ENCODE measurements around the gene ACTL7A. TPM values are rescaled to one million over a fixed set of nuclear protein-coding genes. Genes with fewer than 3 reads are reported as not detected.
"Not testable (repeated sequence)": the region's sequence is repeated elsewhere in the genome, so short reads cannot be mapped to it uniquely, and the experiment has no call there.

ACTL7A gene
- total RNA-seq, 1 experiment from 2014 or later, result not detected

DNA sequence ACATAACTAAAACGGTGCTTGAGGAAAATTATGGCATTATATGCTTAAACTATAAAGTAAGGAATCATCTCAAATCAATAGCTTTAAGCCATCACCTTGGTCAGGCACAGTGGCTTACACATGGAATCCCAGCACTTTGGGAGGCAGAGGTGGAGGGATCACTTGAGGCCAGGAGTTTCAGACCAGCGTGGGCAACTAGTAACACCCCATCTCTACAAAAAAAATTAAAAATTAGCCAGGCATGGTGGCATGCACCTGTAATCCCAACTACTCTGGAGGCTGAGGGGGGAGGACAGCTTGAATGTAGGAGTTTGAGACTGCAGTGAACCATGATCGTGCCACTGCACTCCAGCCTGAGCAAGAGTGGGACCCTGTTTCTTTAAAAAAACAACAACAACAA, 22.6 kb downstream of the ACTL7A start:
- no TSS peak for BruUV-seq (replicated peaks)
- H3K27ac Mint-ChIP-seq (ENCODE audit: unreplicated experiment), result no peak overlapping the region
- H3K36me3 Mint-ChIP-seq (ENCODE audit: insufficient read depth, unreplicated experiment), result peaks cover 2% of the 10 kb centered on the region
- CTCF ChIA-PET, result no interaction called here
- DNase-seq, result no peak
- H3K27me3 Mint-ChIP-seq (ENCODE audit: unreplicated experiment), result no peaks in the 10 kb centered on the region
- H3K4me1 Mint-ChIP-seq (ENCODE audit: low read depth, unreplicated experiment), result peaks cover 14% of the 10 kb centered on the region
- H3K4me3 Mint-ChIP-seq (ENCODE audit: low read depth, unreplicated experiment), result no peak overlapping the region
- H3K9me3 Mint-ChIP-seq (ENCODE audit: low read depth, unreplicated experiment), result no peaks in the 10 kb centered on the region
- intact Hi-C loops (cut with micrococcal nuclease; ENCODE audit: unreplicated experiment), result no loop called here
- TF ChIP-seq, protein P1, sequence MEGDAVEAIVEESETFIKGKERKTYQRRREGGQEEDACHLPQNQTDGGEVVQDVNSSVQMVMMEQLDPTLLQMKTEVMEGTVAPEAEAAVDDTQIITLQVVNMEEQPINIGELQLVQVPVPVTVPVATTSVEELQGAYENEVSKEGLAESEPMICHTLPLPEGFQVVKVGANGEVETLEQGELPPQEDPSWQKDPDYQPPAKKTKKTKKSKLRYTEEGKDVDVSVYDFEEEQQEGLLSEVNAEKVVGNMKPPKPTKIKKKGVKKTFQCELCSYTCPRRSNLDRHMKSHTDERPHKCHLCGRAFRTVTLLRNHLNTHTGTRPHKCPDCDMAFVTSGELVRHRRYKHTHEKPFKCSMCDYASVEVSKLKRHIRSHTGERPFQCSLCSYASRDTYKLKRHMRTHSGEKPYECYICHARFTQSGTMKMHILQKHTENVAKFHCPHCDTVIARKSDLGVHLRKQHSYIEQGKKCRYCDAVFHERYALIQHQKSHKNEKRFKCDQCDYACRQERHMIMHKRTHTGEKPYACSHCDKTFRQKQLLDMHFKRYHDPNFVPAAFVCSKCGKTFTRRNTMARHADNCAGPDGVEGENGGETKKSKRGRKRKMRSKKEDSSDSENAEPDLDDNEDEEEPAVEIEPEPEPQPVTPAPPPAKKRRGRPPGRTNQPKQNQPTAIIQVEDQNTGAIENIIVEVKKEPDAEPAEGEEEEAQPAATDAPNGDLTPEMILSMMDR (IDR thresholded peaks at IDR 0.05; ENCODE audit: unreplicated experiment), result no peak

DNA sequence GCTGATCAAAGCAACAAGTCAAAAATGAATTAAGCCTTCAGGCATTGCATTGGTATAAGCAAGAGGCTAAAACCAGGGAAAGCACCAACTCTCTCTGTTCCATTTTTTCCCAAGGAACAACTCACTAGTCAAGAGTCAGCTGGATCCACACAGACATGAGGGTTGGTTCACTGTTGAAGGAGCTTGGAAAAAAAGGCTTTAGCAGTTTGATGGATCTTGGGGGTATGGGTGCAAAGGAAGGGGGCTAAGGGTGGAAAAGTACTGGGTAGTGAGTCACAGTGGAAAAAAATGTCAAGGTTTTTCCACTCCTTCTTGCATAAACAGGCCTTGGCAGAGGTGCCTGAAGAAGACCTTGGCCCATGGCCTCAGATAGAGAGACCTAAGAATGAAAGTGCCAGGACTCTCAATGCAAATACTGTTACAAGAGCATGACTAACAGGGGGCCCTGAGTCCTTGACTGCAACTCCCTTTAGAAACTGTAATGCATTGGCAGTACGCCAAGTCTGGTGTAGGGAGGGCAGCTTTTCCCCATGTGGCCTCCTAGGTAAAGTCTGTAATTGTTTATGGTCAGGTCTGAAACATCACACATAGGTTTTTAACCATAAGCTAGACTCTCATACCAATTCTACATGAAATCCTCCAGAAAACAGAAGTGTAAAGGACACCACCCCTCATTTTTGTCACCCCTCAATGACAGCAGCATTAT, 23.7 kb downstream of the ACTL7A start:
- intact Hi-C loops (cut with micrococcal nuclease; ENCODE audit: unreplicated experiment), result no loop called here
- no peak overlapping the region for H3K27ac Mint-ChIP-seq (ENCODE audit: unreplicated experiment)
- no peak overlapping the region for H3K4me3 Mint-ChIP-seq (ENCODE audit: low read depth, unreplicated experiment)
- H3K27me3 Mint-ChIP-seq (ENCODE audit: unreplicated experiment), result no peaks in the 10 kb centered on the region
- TF ChIP-seq, protein P1 (IDR thresholded peaks at IDR 0.05; ENCODE audit: unreplicated experiment), result no peak
- CTCF ChIA-PET, result no interaction called here
- BruUV-seq (replicated peaks), result no TSS peak
- no peaks in the 10 kb centered on the region for H3K36me3 Mint-ChIP-seq (ENCODE audit: insufficient read depth, unreplicated experiment)
- H3K9me3 Mint-ChIP-seq (ENCODE audit: low read depth, unreplicated experiment), result no peaks in the 10 kb centered on the region
- H3K4me1 Mint-ChIP-seq (ENCODE audit: low read depth, unreplicated experiment), result peaks cover 14% of the 10 kb centered on the region
- peak; percentile 35 for DNase-seq

DNA sequence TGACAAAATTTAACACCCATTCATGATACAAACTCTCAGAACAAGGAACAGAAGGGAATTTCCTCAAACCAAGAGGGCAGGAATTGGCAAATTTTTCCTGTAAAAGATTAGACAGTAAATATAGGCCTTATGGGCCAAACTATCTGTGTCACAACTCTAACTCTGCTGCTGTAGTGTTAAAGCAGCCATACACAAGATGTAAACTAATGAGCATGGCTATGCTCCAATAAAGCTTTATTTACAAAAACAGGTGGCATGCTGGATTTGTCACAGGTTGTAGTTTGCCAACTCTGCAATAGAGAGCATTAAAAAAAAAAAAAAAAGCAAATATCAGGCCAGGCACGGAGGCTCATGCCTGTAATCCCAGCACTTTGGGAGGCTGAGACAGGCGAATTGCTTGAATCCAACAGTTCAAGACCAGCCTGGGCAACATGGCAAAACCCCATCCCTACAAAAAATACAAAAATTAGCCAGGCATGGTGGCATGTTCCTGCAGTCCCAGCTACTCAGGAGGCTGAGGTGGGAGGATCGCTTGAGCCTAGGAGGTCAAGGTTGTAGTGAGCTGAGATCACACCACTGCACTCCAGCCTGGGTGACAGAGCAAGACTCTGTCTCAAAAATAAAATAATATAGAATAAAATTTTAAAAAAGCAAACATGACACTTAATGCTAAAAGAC, 24.7 kb downstream of the ACTL7A start:
- not testable (repeated sequence) for BruUV-seq (replicated peaks)

DNA sequence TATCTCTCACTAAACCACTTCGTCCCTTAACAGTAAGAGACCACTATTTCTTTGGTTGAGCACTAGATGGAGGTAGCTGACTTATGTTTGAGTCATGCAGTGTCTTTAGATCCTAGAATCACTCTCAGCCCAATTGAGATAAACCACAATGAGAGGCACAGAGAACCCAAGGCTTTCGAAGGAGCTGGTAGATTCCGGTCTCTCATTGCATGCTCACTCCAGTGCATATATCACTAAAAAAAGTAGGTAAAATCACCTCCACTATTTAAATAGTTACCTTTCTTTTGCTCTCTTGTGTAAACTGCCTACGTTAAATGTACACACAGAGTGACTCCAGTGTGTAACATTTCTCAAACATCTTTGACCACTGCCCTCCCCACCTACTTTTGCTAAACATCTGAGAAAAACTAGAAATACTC, 27.6 kb downstream of the ACTL7A start:
- peaks cover 14% of the 10 kb centered on the region for H3K4me1 Mint-ChIP-seq (ENCODE audit: low read depth, unreplicated experiment)
- H3K36me3 Mint-ChIP-seq (ENCODE audit: insufficient read depth, unreplicated experiment), result no peaks in the 10 kb centered on the region
- H3K9me3 Mint-ChIP-seq (ENCODE audit: low read depth, unreplicated experiment), result no peaks in the 10 kb centered on the region
- H3K4me3 Mint-ChIP-seq (ENCODE audit: low read depth, unreplicated experiment), result no peak overlapping the region
- TF ChIP-seq, protein P1 (IDR thresholded peaks at IDR 0.05; ENCODE audit: unreplicated experiment), result no peak
- intact Hi-C loops (cut with micrococcal nuclease; ENCODE audit: unreplicated experiment), result no loop called here
- no peaks in the 10 kb centered on the region for H3K27me3 Mint-ChIP-seq (ENCODE audit: unreplicated experiment)
- no TSS peak for BruUV-seq (replicated peaks)
- DNase-seq, result no peak
- H3K27ac Mint-ChIP-seq (ENCODE audit: unreplicated experiment), result no peak overlapping the region
- CTCF ChIA-PET, result no interaction called here

More for the DNA sequence above, 24.7 kb downstream of the ACTL7A start:
- H3K27me3 Mint-ChIP-seq (ENCODE audit: unreplicated experiment); H3K36me3 Mint-ChIP-seq (ENCODE audit: insufficient read depth, unreplicated experiment); H3K4me3 Mint-ChIP-seq (ENCODE audit: low read depth, unreplicated experiment); intact Hi-C loops (cut with micrococcal nuclease; ENCODE audit: unreplicated experiment); H3K27ac Mint-ChIP-seq (ENCODE audit: unreplicated experiment); DNase-seq; H3K9me3 Mint-ChIP-seq (ENCODE audit: low read depth, unreplicated experiment): not testable (repeated sequence)
- peaks cover 14% of the 10 kb centered on the region for H3K4me1 Mint-ChIP-seq (ENCODE audit: low read depth, unreplicated experiment)
- CTCF ChIA-PET, result interaction anchor here (0.7 kb wide), 1 partner anchor 43 kb away, joined by 3 read pairs; no protein-coding TSS in a partner anchor

All from Calu3 (cell line).